WI38 (cell line): ENCODE measurements around the gene SPAG6.

ENCODE experiments used
- H3K4me3 ChIP-seq: 2 replicates; pipeline ENCODE4 v1.5.1; 2011; ENCODE audit warnings: low read depth, mild to moderate bottlenecking, control low read depth, low read length
- CTCF ChIP-seq: IDR thresholded peaks from 2 replicates; pipeline ENCODE4 v1.5.1; 2012; ENCODE audit warnings: low read depth, mild to moderate bottlenecking, control low read depth, low read length

The SPAG6 gene

GRCh38 chr10:22323538-22324305, 21.6 kb upstream of the SPAG6 start:
- TF ChIP-seq CTCF: no peak
- no peak overlapping the region for H3K4me3 ChIP-seq

- H3K4me3 ChIP-seq: no peak overlapping the region
- no peak for TF ChIP-seq CTCF
Measured at GRCh38 chr10:22324413-22324812, 20.9 kb upstream of the SPAG6 start.

GRCh38 chr10:22324893-22325271, 20.4 kb upstream of the SPAG6 start:
- H3K4me3 ChIP-seq: peak overlapping the region; percentile 67
- no peak for TF ChIP-seq CTCF

GRCh38 chr10:22325272-22326144, 19.8 kb upstream of the SPAG6 start:
- H3K4me3 ChIP-seq: peak overlapping the region; percentile 67
- no peak for TF ChIP-seq CTCF

- peak overlapping the region; percentile 67 for H3K4me3 ChIP-seq
- TF ChIP-seq CTCF: no peak
Measured at GRCh38 chr10:22326145-22326702, 19.1 kb upstream of the SPAG6 start.

- no peak for TF ChIP-seq CTCF
- H3K4me3 ChIP-seq: no peak overlapping the region
Measured at GRCh38 chr10:22329150-22329549, 16.1 kb upstream of the SPAG6 start.
